ENCODE results near the gene DCTN2.

Gene DCTN2

DNA sequence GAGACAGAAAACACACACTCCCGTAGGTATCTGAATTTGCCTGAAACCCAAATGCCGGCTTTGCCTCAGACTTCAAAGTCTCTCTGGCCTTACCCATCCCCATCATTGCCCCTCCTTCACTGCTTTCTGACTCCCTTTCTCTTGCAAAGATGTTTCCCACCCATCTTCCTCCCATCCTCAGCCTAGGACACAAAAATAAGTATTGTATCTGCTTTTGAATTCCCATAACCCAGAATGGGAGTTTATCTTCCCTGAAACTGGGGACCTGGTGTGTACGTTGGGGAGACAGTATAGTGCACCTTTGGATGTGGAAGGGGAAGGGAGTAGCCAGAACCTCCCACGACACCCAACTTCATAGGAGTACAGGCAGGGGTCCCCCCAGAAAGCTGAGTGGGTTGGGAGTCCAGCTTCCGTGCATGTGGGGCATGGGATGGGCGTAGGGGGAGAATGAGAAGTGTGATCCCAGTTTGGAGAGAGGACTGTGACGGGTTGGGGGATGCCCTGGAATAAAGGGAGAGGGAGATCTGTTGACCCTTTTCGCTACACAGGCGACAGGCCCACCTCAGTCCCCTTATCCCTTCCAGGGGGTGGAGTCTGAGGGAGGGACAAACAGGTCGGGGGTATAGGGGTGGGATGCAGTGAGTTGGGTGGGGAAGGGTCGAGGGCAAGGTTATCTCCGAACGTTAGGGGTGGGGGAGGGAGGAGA lies 2.4 kb upstream of the DCTN2 start:
- DNase-seq = no peak

DNA sequence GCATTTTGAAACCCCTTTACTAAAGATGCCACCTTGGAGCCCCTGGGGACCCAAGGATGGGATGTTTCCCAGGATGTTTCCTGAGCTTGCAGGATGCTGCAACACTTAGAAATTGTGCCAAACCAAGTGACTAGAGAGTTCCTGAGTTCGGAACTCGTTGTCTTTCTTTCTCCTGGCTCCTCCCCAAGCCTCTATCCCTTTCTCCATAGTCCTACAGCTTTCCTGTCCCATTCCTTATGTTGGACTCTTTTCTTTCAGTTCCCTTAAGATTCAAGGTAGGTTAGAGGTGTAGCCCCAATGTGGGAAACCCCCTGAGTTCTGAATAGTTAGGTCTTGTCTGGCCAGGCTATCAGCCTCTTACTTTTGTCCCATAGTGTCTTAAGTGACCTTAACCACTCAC lies 1.5 kb upstream of the DCTN2 start:
- DNase-seq = no peak

DNA sequence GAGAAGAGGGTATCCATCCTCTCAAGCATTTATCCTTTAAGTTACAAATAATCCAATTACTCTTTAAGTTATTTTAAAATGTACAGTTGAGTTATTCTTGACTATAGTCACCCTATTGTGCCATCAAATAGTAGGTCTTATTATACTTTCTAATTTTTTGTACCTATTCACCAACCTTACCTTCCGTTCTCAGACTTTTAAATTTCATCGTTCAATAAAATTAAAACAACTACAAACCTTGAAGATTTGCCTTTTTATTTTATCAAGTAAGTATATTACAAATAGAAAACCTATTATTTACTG lies 972 bp upstream of the DCTN2 start:
- DNase-seq = no peak

DNA sequence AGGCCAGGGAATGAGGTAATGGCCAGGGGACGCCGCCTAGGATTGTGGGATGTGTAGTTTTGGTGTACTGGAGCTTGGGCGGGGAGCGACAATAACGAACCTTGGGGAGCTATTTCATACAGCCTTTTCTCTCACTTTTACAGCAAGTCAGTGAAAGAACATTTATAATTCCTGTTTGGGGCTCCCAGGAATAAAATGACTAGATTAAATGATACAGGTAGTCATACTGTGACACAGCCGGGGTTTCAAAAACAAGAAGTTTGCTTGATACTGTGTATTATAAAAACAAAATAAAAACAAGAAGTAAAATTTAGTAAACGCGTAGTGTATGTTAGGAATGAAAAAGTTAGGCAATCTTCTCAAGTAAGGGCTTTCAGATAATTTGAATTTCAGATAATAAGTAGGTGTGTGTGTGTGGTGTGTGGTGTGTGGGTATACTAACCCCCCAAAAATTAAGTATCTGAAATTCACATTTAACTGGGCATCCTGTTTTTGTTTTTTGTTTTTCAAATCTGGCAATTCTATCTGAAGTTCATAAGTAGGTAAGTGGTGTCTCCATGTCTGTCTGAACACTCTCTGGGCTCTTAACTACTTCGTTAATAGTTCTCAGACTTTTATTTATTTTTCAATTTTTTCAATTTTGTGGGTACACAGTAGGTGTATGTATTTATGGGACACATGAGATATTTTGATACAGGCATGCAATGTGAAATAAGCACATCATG lies 458 bp upstream of the DCTN2 start:
- DNase-seq = no peak

DNA sequence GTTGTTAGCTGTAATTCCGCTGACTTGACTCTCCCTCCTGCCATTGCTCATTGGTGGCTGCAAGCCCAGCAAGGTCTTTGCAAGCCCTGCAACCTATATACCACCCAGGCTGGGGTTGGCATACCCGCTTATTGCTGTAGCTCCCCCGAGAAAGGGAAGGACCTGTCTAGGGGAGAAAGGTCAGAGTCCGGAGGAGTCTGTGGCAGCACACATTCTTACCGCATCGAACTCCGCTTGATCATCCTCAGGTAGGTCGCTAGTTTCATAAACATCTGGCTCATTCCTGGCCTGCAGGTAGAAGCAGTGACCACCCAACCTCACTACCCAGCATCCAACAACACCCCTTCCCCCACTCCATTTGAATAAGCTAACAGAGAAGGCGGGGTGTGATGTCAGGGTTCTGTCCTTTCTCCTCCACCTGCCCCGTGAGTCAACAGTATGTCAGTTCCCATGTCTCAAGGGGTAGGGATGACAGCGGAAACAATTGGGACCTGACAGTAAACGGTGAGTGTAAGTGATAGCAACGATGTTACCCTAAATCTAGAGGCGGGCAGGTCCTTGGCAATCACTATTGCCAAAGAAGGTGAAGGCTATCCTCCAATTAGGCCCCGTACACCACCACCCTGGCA lies 1.1 kb downstream of the DCTN2 start:
- no peak for DNase-seq

DNA sequence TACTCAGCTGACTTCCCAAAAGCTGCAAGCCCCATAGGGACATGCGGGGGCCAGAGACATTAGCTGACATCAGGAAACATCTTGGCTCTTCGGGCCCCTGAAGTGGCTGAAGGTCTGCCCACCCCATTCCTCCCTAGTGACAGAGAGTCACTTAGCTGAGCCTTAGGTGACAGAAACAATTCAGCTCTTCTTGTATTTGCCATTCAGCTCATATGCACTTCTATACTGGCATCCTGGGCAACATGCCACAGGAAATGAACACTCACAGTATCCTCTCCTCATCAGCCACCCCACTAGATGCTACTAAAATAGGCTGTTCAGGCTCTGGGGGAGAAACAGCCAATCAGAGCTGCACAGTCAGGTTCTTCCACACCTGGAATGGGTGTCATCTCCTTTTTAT lies 3.4 kb downstream of the DCTN2 start:
- no peak for DNase-seq

DNA sequence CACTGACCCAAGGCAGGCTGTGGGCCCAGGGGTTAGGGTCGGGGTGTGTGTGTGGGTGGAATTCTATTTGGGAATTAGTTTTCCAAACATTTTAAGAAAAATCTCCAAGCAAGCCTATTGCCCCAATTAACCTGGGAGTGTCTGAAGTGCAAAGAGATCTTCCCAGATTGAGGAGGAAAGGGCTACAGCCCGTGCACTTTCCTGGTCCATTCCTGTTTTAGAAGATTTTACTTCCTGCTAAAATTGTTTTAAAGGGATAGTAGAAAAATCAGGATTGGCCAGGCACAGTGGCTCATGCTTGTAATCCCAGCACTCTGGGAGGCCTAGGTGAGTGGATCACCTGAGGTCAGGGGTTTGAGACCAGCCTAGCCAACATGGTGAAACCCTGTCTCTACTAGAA lies 5.3 kb downstream of the DCTN2 start:
- DNase-seq = no peak

DNA sequence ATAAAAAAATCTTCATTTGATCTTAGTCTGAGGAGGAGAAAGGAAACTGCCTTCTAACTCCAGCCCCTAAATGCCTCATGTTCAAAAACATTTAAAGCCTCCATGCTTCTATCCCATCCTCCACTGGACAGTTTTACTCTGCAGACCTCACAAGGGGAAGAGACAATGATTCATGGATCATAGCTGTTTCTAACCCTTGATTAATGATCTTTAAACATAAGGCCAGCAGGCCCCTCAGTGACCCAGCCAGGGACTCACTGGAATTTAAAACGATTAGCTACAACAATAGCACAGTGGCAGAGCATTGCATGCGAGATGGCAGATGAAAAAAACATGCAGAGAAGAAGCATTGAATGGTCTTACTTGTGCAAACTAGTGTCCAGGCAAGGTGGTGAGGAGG lies 6.0 kb downstream of the DCTN2 start:
- DNase-seq = no peak

DNA sequence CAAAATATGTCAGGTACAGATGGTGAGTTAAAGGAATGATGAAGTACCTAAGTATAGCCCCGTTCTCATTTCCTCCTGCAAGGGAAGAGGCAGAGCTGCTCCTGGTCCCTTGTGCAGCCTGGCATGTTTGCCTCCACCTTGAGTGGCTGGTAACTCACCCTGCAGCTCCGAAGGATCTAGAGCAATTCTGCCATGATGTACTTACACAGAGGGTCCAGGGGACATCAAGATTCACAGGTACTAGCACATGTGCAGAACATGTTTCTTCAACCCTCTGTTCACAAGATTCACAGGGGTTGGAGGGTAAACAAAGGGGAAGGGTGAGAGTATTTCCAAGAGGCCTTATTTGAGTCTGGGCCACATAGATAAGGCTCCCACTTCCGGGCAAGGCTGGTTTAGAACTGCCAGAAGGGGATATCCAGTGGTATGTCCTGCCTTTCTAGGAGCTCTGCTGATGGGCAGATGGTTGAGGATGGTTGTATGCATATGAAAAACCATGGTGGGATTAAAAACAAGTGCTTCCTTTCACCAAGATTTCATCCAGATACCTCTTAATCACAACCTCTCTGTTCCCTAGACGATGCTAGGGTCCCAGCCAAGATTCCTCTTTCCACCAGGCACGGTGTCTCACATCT lies 7.7 kb downstream of the DCTN2 start:
- no peak for DNase-seq

DNA sequence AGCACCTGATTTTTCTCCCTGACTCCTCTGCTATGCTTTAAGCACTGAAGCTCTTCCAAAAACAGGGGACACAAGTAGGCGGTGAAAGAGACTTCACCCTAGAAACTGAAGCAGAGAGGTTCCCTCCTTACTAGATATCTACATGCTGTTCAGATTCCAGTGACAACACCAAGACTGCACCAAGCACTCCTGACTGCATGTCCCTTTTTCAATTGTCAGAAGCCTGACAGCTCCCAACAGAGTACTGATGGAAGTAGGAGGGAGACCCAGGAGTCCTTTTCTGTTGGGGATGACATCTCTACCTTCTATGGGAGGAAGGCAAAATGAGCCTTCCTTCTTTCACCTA lies 10.4 kb downstream of the DCTN2 start:
- DNase-seq = no peak

DNA sequence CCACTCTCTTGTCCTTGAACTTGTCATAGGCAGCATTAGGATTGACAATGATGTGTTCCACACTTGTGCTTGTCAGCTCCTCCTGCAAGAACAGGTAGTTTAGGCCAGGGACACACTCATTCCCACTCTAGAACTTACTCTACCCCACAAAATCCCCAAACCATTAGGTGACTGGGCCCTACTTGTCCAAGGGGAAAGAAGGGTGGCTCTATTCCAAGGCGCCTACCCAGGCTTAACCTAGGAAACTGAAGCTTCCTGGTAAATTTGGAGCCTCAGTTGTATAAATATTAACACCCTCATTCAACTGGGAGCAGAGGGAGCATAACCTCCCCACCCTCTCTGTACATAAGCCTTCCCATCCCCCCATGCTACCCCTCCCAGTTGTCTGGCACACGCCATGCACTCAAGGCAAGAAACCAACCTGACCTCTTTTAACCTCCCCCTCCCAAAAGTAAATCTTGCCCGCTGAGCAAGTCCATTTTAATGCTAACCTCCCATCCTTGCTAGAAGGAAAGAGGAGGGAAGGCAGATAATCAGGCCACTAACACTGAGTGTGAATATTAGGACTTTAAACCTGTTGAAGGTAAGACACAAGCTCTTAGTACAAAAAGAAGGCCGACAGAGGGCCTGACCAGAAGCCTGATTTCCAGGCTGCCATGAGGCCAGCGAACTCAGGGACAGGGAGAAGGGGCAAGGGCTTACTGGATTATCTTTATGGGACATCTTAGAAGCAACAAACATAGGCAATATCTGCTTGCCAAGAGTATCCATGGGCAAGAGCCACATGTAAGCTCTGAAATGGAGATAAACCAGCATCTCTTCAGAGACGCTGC lies 11.0 kb downstream of the DCTN2 start:
- no peak for DNase-seq

DNA sequence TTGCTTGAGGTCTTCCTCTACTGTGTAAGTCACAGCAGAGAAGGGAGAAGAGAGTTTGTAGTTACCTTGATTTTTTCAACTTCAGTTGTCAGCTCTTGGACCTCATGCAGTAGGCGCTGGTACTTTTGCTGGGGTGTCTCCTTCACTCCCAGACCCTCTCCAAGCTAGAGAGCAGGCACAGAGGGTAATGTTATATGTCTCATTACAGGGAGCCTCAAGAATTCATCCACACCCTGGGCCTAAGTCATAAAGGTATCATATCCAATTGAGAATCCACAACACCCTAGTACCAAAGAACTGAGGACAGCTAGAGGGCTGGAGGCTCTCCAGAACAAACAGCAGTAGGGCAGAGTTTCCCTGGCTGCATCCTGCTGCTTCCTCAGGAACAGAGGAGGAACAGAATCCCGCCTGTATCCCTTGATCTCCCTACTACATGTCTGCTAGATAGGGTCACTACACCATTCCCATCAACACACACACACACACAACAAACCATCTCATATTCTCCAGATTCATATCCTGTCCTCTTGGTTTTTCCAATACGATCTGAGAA lies 11.9 kb downstream of the DCTN2 start:
- no peak for DNase-seq

DNA sequence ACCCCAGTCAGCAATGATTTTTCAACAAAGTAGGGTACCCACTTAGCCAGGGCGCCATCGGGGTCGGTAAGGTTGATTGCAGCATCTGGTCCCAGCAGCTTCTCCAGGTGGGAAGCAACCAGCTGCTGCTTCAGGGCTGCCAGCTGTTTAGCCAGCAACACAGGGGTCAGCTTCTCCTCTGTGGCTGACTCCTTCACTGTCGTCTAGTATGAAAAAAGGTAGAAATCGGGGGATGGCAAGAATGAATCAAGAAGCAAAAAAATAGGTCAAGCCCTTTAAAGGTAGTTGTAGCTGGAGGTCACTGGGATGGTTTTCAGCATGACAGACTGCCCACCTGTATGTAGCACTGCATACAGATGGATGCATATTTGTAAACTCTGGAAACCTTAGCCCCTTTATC lies 12.7 kb downstream of the DCTN2 start:
- DNase-seq = no peak

DNA sequence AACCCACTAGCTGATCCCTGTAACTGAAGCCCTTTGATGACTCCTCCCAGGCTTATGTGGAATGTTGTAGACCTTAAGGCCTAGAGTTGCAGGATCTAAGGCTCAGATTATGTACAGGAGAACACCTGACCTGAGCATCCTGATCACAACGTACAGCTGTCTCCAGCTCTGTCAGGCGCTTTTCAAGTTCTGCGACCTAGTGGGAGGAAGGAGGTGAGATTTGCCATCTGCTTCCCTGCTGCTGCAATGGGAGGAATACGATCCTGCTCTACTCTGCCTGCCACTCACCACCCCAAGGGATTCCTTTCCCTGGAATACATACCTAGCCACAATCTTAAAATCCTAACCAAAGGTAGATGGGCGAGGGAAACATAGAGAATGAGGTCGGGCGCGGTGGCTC lies 13.9 kb downstream of the DCTN2 start:
- no peak for DNase-seq

DNA sequence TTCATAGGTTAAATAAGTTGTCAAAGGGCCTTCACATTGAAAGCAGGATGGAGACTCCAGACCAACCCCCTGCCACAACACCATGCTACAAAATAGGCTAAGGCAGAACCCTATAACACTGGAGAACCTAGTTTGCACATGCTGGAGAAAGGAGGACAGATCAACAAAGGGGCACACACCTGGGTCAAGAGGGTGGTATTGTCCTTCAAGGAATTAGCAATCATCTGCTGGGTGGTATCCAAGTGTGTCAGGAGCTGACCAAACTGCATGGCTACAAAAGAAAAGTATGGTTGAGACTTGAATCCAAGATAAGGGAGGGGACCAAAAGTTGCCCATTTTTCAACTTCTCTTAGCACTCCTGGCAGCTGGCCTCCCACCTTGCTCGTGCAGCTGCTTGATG lies 15.2 kb downstream of the DCTN2 start:
- DNase-seq = no peak

DNA sequence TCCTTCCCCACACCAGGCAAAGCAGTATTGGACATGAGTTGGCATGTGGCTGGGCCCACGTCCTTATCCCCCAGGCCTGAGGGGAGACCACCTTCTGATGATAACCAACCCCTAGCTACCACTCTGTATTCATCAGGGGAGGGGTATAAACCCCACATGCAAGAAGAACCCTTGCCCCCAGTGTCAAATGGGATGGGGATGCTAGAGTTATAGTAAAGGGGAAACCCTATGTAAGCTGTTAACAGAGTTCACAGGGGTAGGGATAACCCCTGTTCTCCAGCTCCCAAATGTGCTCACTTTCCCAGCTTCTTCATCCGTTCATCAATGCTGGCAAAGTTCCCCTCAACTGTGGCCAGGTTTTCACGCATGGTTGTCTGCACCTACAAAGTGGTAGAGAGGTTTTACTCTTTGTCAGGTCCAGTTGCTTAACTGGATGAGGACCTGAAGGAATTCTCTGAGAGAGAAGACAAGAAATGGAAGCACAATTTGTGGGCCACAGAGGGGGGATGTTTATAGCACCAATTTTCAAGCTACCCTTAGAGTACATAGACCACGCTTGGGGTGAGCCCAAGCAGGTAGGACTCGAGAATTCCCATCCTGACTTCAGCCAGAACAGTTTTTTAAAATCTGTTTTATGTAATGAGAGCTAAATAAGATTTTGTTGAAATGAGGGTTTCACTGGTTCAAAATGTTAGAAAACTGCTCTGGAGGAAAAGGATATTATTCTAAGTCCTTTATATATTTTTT lies 16.4 kb downstream of the DCTN2 start:
- no peak for DNase-seq

DNA sequence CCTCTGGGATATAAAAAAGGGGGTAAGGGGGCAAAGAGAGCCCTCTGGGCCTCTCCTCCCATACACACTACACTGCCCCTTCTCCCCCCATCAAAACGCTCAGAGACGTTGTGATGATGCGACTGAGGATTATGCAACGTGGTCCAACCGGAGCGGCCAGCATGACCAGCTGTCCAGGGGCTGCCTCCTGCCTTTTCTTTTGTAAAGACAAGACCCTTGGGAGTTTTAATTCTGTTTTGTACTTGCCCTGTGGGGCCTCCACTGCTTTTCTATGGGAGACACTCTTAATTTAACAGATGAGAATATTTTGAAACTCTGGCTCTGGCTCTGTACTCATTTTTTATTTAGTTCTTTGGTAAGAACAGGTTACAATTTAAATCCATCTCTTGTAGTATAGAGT lies 17.2 kb downstream of the DCTN2 start:
- DNase-seq = no peak

DNA sequence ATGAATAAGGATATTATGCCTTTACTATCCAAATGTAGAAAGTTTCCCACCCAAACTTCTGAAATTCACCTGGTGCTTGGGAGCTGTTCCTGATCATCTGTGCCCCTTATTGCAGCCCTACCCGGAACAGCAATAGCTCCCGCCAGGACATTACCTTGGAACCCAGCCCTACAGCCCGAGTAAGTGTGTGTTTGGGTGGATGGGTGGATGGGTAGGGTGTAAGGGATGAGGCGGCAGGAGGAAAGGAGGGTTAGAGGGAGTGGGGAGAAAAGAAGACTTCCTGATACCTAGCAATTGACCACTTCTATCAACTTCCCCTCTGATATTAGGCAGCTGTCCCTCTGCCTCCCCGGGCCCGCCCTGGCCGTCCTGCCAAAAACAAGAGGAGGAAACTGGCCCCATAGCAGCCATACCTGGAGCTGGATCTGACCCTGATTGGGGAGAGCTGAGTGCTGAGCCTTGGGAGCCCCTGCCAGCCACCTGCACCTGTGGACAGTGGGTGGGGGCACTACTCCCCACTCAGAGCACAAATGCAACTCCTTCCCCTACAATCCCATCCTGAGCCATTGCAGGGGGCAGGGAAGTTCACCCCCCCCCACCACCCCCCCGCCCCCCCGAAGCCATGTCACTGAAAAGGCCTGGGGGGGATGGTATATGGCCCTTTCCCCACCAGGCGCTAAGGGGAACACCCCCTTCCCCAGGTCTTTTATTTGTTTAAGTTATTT lies 18.0 kb downstream of the DCTN2 start:
- no peak for DNase-seq

DNA sequence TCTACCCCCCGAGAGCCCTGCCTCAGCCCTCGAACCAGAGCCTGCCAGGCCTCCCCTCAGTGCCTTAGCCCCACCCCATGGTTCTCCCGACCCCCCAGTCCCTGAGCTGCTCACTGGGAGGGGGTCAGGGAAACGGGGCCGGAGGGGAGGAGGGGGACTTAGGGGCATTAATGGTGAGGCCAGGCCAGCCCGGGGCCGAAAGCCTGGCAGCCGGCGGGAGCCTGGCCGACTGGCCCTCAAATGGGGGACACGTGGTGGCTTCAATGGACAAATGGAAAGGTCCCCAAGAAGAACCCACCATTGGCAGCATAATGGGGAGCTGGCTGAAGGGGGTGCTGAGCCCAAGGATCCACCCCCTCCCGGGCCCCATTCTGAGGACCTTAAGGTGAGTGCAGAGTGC lies 18.8 kb downstream of the DCTN2 start:
- DNase-seq = no peak

DNA sequence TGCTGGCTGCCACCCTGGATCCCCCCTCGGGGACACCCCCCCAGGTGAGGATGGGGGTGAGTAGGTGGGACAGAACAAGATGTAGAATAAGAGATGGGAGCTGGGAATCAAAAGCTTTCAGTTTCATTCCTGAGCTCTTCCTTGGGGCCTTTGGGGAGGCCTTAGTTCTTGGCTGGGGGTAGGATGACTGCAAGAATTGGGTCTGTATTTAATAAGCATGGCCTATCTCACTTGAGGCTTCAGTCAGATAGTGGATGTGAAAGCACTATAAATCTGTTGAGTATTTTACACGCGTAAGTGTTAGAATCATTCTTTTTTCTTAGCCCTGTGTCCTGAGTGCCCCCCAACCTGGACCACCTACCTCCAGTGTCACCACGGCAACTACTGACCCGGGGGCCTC lies 19.8 kb downstream of the DCTN2 start:
- no peak for DNase-seq

DNA sequence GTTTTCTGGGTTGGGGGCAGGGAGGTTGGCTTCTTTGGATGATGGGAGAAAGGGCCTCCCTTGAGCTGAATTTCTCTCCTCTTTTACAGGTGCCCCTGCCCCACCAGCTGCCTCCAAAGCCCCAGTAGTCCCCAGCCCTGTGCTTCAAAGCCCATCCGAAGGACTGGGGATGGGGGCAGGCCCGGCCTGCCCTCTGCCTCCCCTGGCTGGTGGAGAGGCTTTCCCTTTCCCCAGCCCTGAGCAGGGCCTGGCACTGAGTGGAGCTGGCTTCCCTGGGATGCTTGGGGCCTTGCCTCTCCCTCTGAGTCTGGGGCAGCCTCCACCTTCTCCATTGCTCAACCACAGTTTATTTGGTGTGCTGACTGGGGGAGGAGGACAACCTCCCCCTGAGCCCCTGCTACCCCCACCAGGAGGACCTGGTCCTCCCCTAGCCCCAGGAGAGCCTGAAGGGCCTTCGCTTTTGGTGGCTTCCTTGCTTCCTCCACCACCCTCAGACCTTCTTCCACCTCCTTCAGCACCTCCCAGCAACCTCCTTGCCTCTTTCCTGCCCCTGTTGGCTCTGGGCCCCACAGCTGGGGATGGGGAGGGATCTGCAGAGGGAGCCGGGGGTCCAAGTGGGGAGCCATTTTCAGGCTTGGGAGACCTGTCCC lies 20.4 kb downstream of the DCTN2 start:
- DNase-seq = no peak
